ENCODE data around the gene MED12L. TPM values are rescaled to one million over a fixed set of nuclear protein-coding genes. Genes with fewer than 3 reads are reported as not detected.

Gene MED12L
- total and polyA plus RNA-seq, 10 of the 15 experiments (the other 5 are each of a cell fraction or from before 2014, with no cell fraction given): 0.01 to 0.06 (median 0.03) TPM; not detected in 2

DNA sequence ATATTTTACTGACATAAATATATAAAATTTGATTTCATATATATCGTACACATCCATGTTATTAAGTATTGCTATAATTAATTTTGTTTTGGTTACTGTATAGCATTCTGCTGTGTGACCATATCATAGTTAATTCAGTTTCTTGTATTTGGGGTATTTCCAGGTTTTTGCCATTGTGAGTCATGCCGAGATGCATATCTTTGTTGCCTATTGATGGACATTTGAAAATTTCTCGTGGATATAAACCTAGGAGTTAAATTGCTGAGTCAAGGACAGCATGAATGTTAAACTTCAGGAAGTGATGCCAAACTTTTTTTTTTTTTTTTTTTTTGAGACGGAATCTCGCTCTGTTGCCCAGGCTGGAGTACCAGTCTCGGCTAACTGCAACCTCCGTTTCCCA is 151.3 kb downstream of the MED12L start:
- Histone ChIP-seq H2AFZ (ENCODE audit: control insufficient read depth, low read depth, low read length) (no peak overlapping the region), H3K9me3 (replicated peaks; ENCODE audit: control insufficient read depth, insufficient read depth, low read length) (no peaks in the 10 kb centered on the region), H3K27ac (ENCODE audit: control insufficient read depth, insufficient read depth) (no peak overlapping the region), H3K4me3 (no peak overlapping the region), H4K20me1 (ENCODE audit: control insufficient read depth, insufficient read depth) (no peaks in the 10 kb centered on the region), H3K36me3 (ENCODE audit: control insufficient read depth in 2 of 2, insufficient read depth in 2 of 2, low read length in 1 of 2) (no peaks in the 10 kb centered on the region), H3K27me3 (replicated peaks in 1 of 2; ENCODE audit: control insufficient read depth in 2 of 2, insufficient read depth in 2 of 2, low read length in 1 of 2) (no peaks in the 10 kb centered on the region), H3K9ac (ENCODE audit: control insufficient read depth, insufficient read depth, low read length) (no peak overlapping the region), H3K4me1 (ENCODE audit: control insufficient read depth, insufficient read depth, low read length) (no peaks in the 10 kb centered on the region), H3K4me2 (ENCODE audit: control insufficient read depth, insufficient read depth) (no peak overlapping the region), H3K79me2 (ENCODE audit: control insufficient read depth, insufficient read depth, low read length) (no peaks in the 10 kb centered on the region)
- WGBS (ENCODE audit: insufficient coverage, insufficient replicate concordance, low lambda C conversion rate, missing lambda C conversion rate): 67% methylated on average over 5 of the region's 7 CpGs
- no peak for ATAC-seq
- FAIRE-seq: no peak
- no TSS peak for BruUV-seq (replicated peaks)
- intact Hi-C loops (cut with micrococcal nuclease; ENCODE audit: unreplicated experiment) (no loop called here), in situ Hi-C loops (cut with MboI) (no loop called here)
- CTCF ChIA-PET: no interaction called here
- POLR2A ChIA-PET: no interaction called here
- TF ChIP-seq SMARCA5 (IDR thresholded peaks at IDR 0.05): no peak
- TF ChIP-seq GABPA (IDR thresholded peaks at IDR 0.05; ENCODE audit: low read depth): no peak
- TF ChIP-seq, protein P1, sequence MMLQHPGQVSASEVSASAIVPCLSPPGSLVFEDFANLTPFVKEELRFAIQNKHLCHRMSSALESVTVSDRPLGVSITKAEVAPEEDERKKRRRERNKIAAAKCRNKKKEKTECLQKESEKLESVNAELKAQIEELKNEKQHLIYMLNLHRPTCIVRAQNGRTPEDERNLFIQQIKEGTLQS (IDR thresholded peaks at IDR 0.05; ENCODE audit: borderline replicate concordance, extremely low read depth, low read depth, low read length): no peak
- no peak for TF ChIP-seq IKZF1 (conservative IDR thresholded peaks at IDR 0.05)
- no peak for TF ChIP-seq CREM (IDR thresholded peaks at IDR 0.05; ENCODE audit: low read depth)
- TF ChIP-seq MTA2 (IDR thresholded peaks at IDR 0.05; ENCODE audit: low read depth): no peak
- TF ChIP-seq ETV6 (conservative IDR thresholded peaks at IDR 0.05 in 1 of 2, IDR thresholded peaks at IDR 0.05 in 1 of 2; ENCODE audit: borderline replicate concordance in 1 of 2, low read depth in 1 of 2): no peak
- TF ChIP-seq, protein P2, sequence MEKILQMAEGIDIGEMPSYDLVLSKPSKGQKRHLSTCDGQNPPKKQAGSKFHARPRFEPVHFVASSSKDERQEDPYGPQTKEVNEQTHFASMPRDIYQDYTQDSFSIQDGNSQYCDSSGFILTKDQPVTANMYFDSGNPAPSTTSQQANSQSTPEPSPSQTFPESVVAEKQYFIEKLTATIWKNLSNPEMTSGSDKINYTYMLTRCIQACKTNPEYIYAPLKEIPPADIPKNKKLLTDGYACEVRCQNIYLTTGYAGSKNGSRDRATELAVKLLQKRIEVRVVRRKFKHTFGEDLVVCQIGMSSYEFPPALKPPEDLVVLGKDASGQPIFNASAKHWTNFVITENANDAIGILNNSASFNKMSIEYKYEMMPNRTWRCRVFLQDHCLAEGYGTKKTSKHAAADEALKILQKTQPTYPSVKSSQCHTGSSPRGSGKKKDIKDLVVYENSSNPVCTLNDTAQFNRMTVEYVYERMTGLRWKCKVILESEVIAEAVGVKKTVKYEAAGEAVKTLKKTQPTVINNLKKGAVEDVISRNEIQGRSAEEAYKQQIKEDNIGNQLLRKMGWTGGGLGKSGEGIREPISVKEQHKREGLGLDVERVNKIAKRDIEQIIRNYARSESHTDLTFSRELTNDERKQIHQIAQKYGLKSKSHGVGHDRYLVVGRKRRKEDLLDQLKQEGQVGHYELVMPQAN (conservative IDR thresholded peaks at IDR 0.05): no peak
- TF ChIP-seq DPF2 (IDR thresholded peaks at IDR 0.05): no peak
- no peak for TF ChIP-seq IKZF2 (IDR thresholded peaks at IDR 0.05)
- TF ChIP-seq, protein P3, sequence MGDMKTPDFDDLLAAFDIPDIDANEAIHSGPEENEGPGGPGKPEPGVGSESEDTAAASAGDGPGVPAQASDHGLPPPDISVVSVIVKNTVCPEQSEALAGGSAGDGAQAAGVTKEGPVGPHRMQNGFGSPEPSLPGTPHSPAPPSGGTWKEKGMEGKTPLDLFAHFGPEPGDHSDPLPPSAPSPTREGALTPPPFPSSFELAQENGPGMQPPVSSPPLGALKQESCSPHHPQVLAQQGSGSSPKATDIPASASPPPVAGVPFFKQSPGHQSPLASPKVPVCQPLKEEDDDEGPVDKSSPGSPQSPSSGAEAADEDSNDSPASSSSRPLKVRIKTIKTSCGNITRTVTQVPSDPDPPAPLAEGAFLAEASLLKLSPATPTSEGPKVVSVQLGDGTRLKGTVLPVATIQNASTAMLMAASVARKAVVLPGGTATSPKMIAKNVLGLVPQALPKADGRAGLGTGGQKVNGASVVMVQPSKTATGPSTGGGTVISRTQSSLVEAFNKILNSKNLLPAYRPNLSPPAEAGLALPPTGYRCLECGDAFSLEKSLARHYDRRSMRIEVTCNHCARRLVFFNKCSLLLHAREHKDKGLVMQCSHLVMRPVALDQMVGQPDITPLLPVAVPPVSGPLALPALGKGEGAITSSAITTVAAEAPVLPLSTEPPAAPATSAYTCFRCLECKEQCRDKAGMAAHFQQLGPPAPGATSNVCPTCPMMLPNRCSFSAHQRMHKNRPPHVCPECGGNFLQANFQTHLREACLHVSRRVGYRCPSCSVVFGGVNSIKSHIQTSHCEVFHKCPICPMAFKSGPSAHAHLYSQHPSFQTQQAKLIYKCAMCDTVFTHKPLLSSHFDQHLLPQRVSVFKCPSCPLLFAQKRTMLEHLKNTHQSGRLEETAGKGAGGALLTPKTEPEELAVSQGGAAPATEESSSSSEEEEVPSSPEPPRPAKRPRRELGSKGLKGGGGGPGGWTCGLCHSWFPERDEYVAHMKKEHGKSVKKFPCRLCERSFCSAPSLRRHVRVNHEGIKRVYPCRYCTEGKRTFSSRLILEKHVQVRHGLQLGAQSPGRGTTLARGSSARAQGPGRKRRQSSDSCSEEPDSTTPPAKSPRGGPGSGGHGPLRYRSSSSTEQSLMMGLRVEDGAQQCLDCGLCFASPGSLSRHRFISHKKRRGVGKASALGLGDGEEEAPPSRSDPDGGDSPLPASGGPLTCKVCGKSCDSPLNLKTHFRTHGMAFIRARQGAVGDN (IDR thresholded peaks at IDR 0.05): no peak
- TF ChIP-seq KLF5 (IDR thresholded peaks at IDR 0.05; ENCODE audit: partially characterized antibody): no peak
- no peak for TF ChIP-seq WRNIP1 (IDR thresholded peaks at IDR 0.05; ENCODE audit: borderline replicate concordance, low read depth, low read length)
- TF ChIP-seq ZNF384 (IDR thresholded peaks at IDR 0.05; ENCODE audit: borderline replicate concordance, low read depth, low read length): no peak
- TF ChIP-seq MXI1 (IDR thresholded peaks at IDR 0.05; ENCODE audit: low read depth, low read length): no peak
- SMC1A ChIA-PET (ENCODE audit: uncharacterized antibody, unreplicated experiment): interaction anchor here (1.3 kb wide), 1 partner anchor 9 kb away, joined by 3 read pairs; no protein-coding TSS in a partner anchor
- RAD21 ChIA-PET (ENCODE audit: unreplicated experiment): no interaction called here
- no peak for DNase-seq (ENCODE audit: low read depth, low spot score)

All from GM12878 (cell line).